Caco-2 (cell line): Measurements from ENCODE around the gene RAB43. TPM values are rescaled to one million over a fixed set of nuclear protein-coding genes. Genes with fewer than 3 reads are reported as not detected.

Experiments
- BruUV-seq: library from RNA; stranded (reverse); fragments of 400-500 nt; replicated peaks from 2 replicates; lab custom pipeline; 2021; lab: Mats Ljungman, UMichigan
- CTCF ChIA-PET: fragments of 300-600 bp; sonication (Branson Sonifier 250); formaldehyde crosslinking; loops from one replicate; lab custom pipeline; 2022; ENCODE audit warnings: antibody characterized with exemption; lab: Charles Lee
- POLR2A ChIA-PET: fragments of 300-600 bp; sonication (Branson Sonifier 250); formaldehyde crosslinking; loops from one replicate; lab custom pipeline; 2022; ENCODE audit warnings: antibody characterized with exemption; lab: Charles Lee
- DNase-seq, 2 experiments: peaks; one replicate each; pipeline versions ENCODE4 v3.0.0 to v3.0.0-alpha.2; 2020 to 2022
- H3K27me3 ChIP-seq: replicated peaks from 2 replicates; pipeline ENCODE4 v1.6.0; 2011; ENCODE audit warnings: low read length; ENCODE audit not compliant: control insufficient read depth, insufficient read depth
- H3K36me3 ChIP-seq: 2 replicates; pipeline ENCODE4 v1.5.1; 2011; ENCODE audit warnings: low read length; ENCODE audit not compliant: control insufficient read depth, insufficient read depth
- H3K4me1 ChIP-seq: fragments of 250-450 bp; sonication (Bioruptor Pico); 2 replicates; pipeline ENCODE4 v1.5.1; 2020; ENCODE audit warnings: mild to moderate bottlenecking
- H3K4me3 ChIP-seq: 2 replicates; pipeline ENCODE4 v1.5.1; 2011; ENCODE audit warnings: low read depth, mild to moderate bottlenecking, control low read depth, low read length
- H3K9me3 ChIP-seq: fragments of 250-450 bp; sonication (Bioruptor Pico); 2 replicates; pipeline ENCODE4 v1.5.1; 2020; ENCODE audit warnings: mild to moderate bottlenecking, moderate library complexity
- H3K27ac Mint-ChIP-seq: one replicate; pipeline ENCODE4 v1.8.0; 2022; ENCODE audit warnings: mixed read lengths; ENCODE audit not compliant: unreplicated experiment
- H3K27me3 Mint-ChIP-seq: one replicate; pipeline ENCODE4 v1.8.0; 2022; ENCODE audit warnings: mixed read lengths; ENCODE audit not compliant: insufficient read depth, unreplicated experiment
- H3K36me3 Mint-ChIP-seq: one replicate; pipeline ENCODE4 v1.8.0; 2022; ENCODE audit warnings: mild to moderate bottlenecking, mixed read lengths; ENCODE audit not compliant: insufficient read depth, unreplicated experiment
- H3K4me1 Mint-ChIP-seq: one replicate; pipeline ENCODE4 v1.8.0; 2022; ENCODE audit warnings: low read depth, mixed read lengths; ENCODE audit not compliant: unreplicated experiment
- H3K4me3 Mint-ChIP-seq: one replicate; pipeline ENCODE4 v1.8.0; 2022; ENCODE audit warnings: mild to moderate bottlenecking, moderate library complexity, mixed read lengths; ENCODE audit not compliant: unreplicated experiment
- H3K9me3 Mint-ChIP-seq: one replicate; pipeline ENCODE4 v1.8.0; 2022; ENCODE audit warnings: mixed read lengths; ENCODE audit not compliant: unreplicated experiment
- CTCF ChIP-seq, 2 experiments: fragments of 200-600 bp in 1 of 2; IDR thresholded peaks; 1 replicate in 1 of 2; 2 replicates in 1 of 2; pipeline versions ENCODE4 v1.5.1 to v1.8.0; 2011 to 2022; ENCODE audit warnings: antibody characterized with exemption in 1 of 2, control low read depth in 1 of 2, inconsistent platforms in 1 of 2, low read depth in 1 of 2, low read length in 1 of 2, mild to moderate bottlenecking in 1 of 2, moderate library complexity in 1 of 2; ENCODE audit not compliant: insufficient read depth in 1 of 2, severe bottlenecking in 1 of 2, unreplicated experiment in 1 of 2
- intact Hi-C: fragments of 100-400 bp; cut with micrococcal nuclease; formaldehyde crosslinking; loops from one replicate; pipeline ENCODE4 v1.10.0; 2022; ENCODE audit not compliant: unreplicated experiment
- total RNA-seq: library from RNA; stranded (reverse); gene quantifications from 2 replicates; pipeline ENCODE4 v1.2.3, GENCODE V29; 2022

Gene RAB43
- total RNA-seq, 1 experiment from 2014 or later = 12.3 TPM

GRCh38 chr3:129103296-129103695, 18.3 kb downstream of the RAB43 start:
- H3K36me3 Mint-ChIP-seq = no peaks in the 10 kb centered on the region
- ChIA-PET CTCF (interaction anchor here (0.6 kb wide), 1 partner anchor 50 kb away, joined by 3 read pairs; no protein-coding TSS in a partner anchor), POLR2A (no interaction called here)
- H3K9me3 ChIP-seq = no peaks in the 10 kb centered on the region
- no TSS peak for BruUV-seq
- H3K9me3 Mint-ChIP-seq = no peaks in the 10 kb centered on the region
- intact Hi-C loops = loop anchor here (10.0 kb wide), 1 partner anchor 128 kb away; no protein-coding TSS in a partner anchor
- H3K4me1 ChIP-seq = no peaks in the 10 kb centered on the region
- no peak overlapping the region for H3K27ac Mint-ChIP-seq
- no peak overlapping the region for H3K4me3 Mint-ChIP-seq
- H3K4me1 Mint-ChIP-seq = no peaks in the 10 kb centered on the region
- no peak for DNase-seq
- H3K36me3 ChIP-seq = no peaks in the 10 kb centered on the region
- no peaks in the 10 kb centered on the region for H3K27me3 Mint-ChIP-seq
- no peak for TF ChIP-seq CTCF (IDR thresholded peaks at IDR 0.05; ENCODE audit: insufficient read depth in 1 of 2, low read depth in 1 of 2, low read length in 1 of 2, severe bottlenecking in 1 of 2, unreplicated experiment in 1 of 2)
- H3K4me3 ChIP-seq = no peak overlapping the region
- no peaks in the 10 kb centered on the region for H3K27me3 ChIP-seq

- POLR2A ChIA-PET = interaction anchor here (0.6 kb wide), 2 partner anchors 108 to 280 kb away, joined by 3 to 7 read pairs; partner anchors contain the start of gene CFAP92
Measured at GRCh38 chr3:129101370-129102138, 20.1 kb downstream of the RAB43 start.

More at GRCh38 chr3:129101370-129102138, 20.1 kb downstream of the RAB43 start:
- Mint-ChIP-seq H3K36me3 (no peaks in the 10 kb centered on the region), H3K27me3 (no peaks in the 10 kb centered on the region), H3K4me1 (no peaks in the 10 kb centered on the region), H3K9me3 (no peaks in the 10 kb centered on the region), H3K4me3 (no peak overlapping the region), H3K27ac (no peak overlapping the region)
- Histone ChIP-seq H3K4me3 (no peak overlapping the region), H3K9me3 (no peaks in the 10 kb centered on the region), H3K4me1 (no peaks in the 10 kb centered on the region), H3K36me3 (no peaks in the 10 kb centered on the region), H3K27me3 (no peaks in the 10 kb centered on the region)
- no peak for TF ChIP-seq CTCF (IDR thresholded peaks at IDR 0.05; ENCODE audit: insufficient read depth in 1 of 2, low read depth in 1 of 2, low read length in 1 of 2, severe bottlenecking in 1 of 2, unreplicated experiment in 1 of 2)
- no peak for DNase-seq
- intact Hi-C loops = loop anchor here (10.0 kb wide), 1 partner anchor 127 kb away; no protein-coding TSS in a partner anchor
- BruUV-seq = no TSS peak
- CTCF ChIA-PET = interaction anchor here (0.6 kb wide), 1 partner anchor 668 kb away, joined by 3 read pairs; no protein-coding TSS in a partner anchor
